Adrenal gland (tissue), 12 donors: ENCODE data around the gene UBL3. TPM values are rescaled to one million over a fixed set of nuclear protein-coding genes. Genes with fewer than 3 reads are reported as not detected.

Experiments used
- DNase-seq, 7 donors: peaks; one replicate each; pipeline ENCODE4 v3.0.0-alpha.2; 2019 to 2020
- H3K27ac ChIP-seq, 5 donors: fragments of 200-600 bp; sonication (generic) in 4 of 5; 1 replicate in 3 of 5; 2 replicates in 2 of 5; pipeline versions ENCODE4 v1.5.1 to v1.8.0; 2016 to 2020; ENCODE audit warnings: mild to moderate bottlenecking in 1 of 5
- H3K27me3 ChIP-seq: fragments of 200-600 bp; 2 replicates; pipeline ENCODE4 v1.8.0; 2021
- H3K36me3 ChIP-seq, 2 donors: fragments of 200-600 bp; replicated peaks in 1 of 2; 1 replicate in 1 of 2; 2 replicates in 1 of 2; pipeline versions ENCODE4 v1.5.1 to v1.8.0; 2018 to 2022
- H3K4me1 ChIP-seq, 2 donors: fragments of 200-600 bp; replicated peaks in 1 of 2; 1 replicate in 1 of 2; 2 replicates in 1 of 2; pipeline versions ENCODE4 v1.5.1 to v1.8.0; 2018 to 2021
- H3K4me3 ChIP-seq, 4 donors: fragments of 200-600 bp; sonication (generic) in 3 of 4; one replicate each; pipeline ENCODE4 v1.5.1; 2016 to 2018
- H3K9me3 ChIP-seq, 3 donors: fragments of 200-600 bp; sonication (generic) in 1 of 3; replicated peaks in 1 of 3; 1 replicate in 2 of 3; 2 replicates in 1 of 3; pipeline versions ENCODE4 v1.5.1 to v1.8.0; 2016 to 2021
- CTCF ChIP-seq, 6 experiments: fragments of 450-650 bp in 4 of 6; fragments of 200-600 bp in 2 of 6; sonication (generic) in 1 of 6; IDR thresholded peaks; 1 replicate in 5 of 6; 2 replicates in 1 of 6; pipeline versions ENCODE4 v1.5.1 to v1.8.0; 2016 to 2021; ENCODE audit warnings: antibody characterized with exemption in 6 of 6, mild to moderate bottlenecking in 2 of 6, moderate library complexity in 1 of 6
- POLR2A ChIP-seq, 2 donors: fragments of 450-650 bp; IDR thresholded peaks; one replicate each; pipeline ENCODE4 v1.6.1; 2017; ENCODE audit warnings: antibody characterized with exemption in 2 of 2, mild to moderate bottlenecking in 2 of 2, moderate library complexity in 1 of 2
- WGBS, 4 donors: extraction: QIAGEN DNeasy Blood & Tissue Kit in 2 of 4; methylation state at CpG; one replicate each; pipeline versions ENCODE4 v1.1.5 to v1.1.7; 2013 to 2017; 5-methylcytosine and 5-hydroxymethylcytosine counted together
- intact Hi-C, 2 donors: fragments of 100-400 bp; cut with DNase I; formaldehyde crosslinking; loops; one replicate each; pipeline versions ENCODE4 v1.14.1 to v1.15.0; 2022 to 2023
- polyA plus RNA-seq, 3 donors: library from polyadenylated mRNA; stranded (reverse); fragments of 200-250 nt in 2 of 3; fragments of 350-450 nt in 1 of 3; fragmentation: Illumina TruSeq in 1 of 3; extraction: RNeasy Lipid Tissue Mini Kit (QIAGEN cat#74804) in 1 of 3; gene quantifications; one replicate each; pipeline ENCODE4 v1.2.3, GENCODE V29; 2013 to 2014
- total RNA-seq, 9 donors: library from RNA; depleted of rRNA in 4 of 9; stranded (reverse); fragments of >200 nt in 4 of 9; fragments of 120-200 nt in 1 of 9; fragmentation: NEBNext Ultra II Directional in 1 of 9; extraction: Animal tissue kit (Norgen Biotek cat#: 25700) in 1 of 9; gene quantifications; one replicate each; pipeline versions ENCODE4 v1.1.0 to v1.2.4, GENCODE V29; 2013 to 2023
- donor health status: healthy with polysubstance abuse.
- donor health status: Bipolar disorder and iron deficiency.
- donor health status: DM: yes; HTN: yes; CAD: no.
- donor health status: DM: no; HTN: no; CAD: no.
- donor health status: DM: no; HTN: no; CAD: no.
- donor health status: DM: yes; HTN: yes; CAD: no.

Gene UBL3
- total and polyA plus RNA-seq, 12 donors: 7.7 to 41.5 (median 24.3) TPM

DNA sequence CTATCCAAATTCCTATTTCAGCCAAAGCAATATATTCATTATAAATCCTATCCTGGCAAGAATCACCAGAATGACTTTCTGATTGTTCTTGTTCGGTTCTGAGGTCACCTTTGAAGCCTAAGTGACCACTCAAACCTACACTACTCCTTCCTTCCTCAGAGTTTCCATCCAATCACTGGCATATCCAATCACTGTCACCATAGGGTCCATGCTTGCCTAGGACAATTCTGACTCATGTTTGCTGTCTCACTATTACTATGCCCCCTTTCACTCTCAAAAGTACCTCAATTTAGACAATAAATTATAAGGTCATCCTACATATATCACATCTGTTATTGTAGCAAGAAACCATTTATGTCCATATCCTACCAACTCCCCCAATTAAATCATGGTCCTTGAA lies 58.9 kb downstream of the UBL3 start:
- WGBS, 4 donors: 61 to 98% (median 91%) methylated on average over 1 of the region's 1 CpG
- DNase-seq: no peak
- Histone ChIP-seq H3K4me3 (no peak overlapping the region), H3K9me3 (peaks cover 0 to 3% (median 0%) of the 10 kb centered on the region in 3 donors), H3K27me3 (no peaks in the 10 kb centered on the region), H3K4me1 (peaks cover 0 to 4% of the 10 kb centered on the region in 2 donors), H3K27ac (no peak overlapping the region), H3K36me3 (no peaks in the 10 kb centered on the region)
- intact Hi-C loops: no loop called here
- TF ChIP-seq CTCF (IDR thresholded peaks at IDR 0.05) (no peak), POLR2A (IDR thresholded peaks at IDR 0.05) (no peak)

DNA sequence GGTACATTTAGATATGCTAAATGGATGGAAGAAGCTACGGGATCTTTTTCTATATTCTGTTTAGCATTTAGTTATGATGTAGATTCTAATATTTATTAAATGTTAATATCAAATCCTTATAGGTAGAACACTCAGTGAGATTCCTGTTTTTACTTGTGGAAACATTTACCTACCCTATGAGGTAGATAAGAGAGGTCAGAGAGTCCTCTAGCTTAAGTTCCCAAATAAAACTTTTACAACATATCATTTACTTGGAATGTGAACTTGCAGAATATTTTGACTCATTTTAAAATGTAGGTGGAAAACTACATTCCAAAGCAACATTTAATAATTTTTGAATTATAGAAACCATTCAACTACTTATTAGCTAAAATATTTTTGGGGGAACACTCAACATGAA lies 63.7 kb downstream of the UBL3 start:
- H3K4me3 ChIP-seq: no peak overlapping the region
- no peak for DNase-seq
- H3K9me3 ChIP-seq: no peaks in the 10 kb centered on the region
- no peak overlapping the region for H3K27ac ChIP-seq
- 89 to 97% (median 97%) methylated on average over 1 of the region's 1 CpG for WGBS, 4 donors
- H3K36me3 ChIP-seq: no peaks in the 10 kb centered on the region
- H3K4me1 ChIP-seq: peaks cover 0 to 4% of the 10 kb centered on the region in 2 donors
- TF ChIP-seq POLR2A (IDR thresholded peaks at IDR 0.05) (no peak), CTCF (IDR thresholded peaks at IDR 0.05) (no peak)
- intact Hi-C loops: no loop called here
- no peaks in the 10 kb centered on the region for H3K27me3 ChIP-seq

DNA sequence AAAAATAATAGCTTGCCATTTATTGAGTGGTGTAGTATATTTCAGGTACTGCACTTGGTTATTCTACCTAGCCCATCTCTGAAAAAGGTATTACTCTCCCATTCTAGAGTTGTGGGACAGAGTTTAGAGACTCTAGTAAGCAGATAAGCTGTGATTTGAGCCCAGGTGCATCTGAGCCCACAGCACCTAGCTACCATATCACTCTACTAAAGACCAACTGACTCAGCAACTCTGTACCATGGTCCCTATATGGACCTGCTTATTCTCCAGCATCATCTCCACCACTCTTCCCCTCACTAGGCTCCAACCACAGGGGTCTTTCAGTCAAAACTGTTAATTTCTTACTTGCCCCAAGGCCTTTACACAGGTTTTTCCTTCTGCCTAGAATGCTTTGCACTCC lies 64.4 kb downstream of the UBL3 start:
- H3K27ac ChIP-seq: no peak overlapping the region
- peaks cover 0 to 4% of the 10 kb centered on the region in 2 donors for H3K4me1 ChIP-seq
- intact Hi-C loops: no loop called here
- H3K9me3 ChIP-seq: no peaks in the 10 kb centered on the region
- DNase-seq: no peak
- no peaks in the 10 kb centered on the region for H3K36me3 ChIP-seq
- TF ChIP-seq CTCF (IDR thresholded peaks at IDR 0.05): no peak
- no peak for TF ChIP-seq POLR2A (IDR thresholded peaks at IDR 0.05)
- H3K27me3 ChIP-seq: no peaks in the 10 kb centered on the region
- H3K4me3 ChIP-seq: no peak overlapping the region

GRCh38 chr13:29782798-29783197 lies 67.6 kb downstream of the UBL3 start:
- no peak for TF ChIP-seq POLR2A (IDR thresholded peaks at IDR 0.05)
- TF ChIP-seq CTCF (IDR thresholded peaks at IDR 0.05): no peak
- H3K36me3 ChIP-seq: no peaks in the 10 kb centered on the region

More at GRCh38 chr13:29782798-29783197, 67.6 kb downstream of the UBL3 start:
- peaks cover 0 to 4% of the 10 kb centered on the region in 2 donors for H3K4me1 ChIP-seq
- H3K27ac ChIP-seq: no peak overlapping the region
- intact Hi-C loops: no loop called here
- H3K27me3 ChIP-seq: no peaks in the 10 kb centered on the region
- 91 to 100% (median 98%) methylated on average over 1 of the region's 1 CpG for WGBS, 4 donors
- no peaks in the 10 kb centered on the region for H3K9me3 ChIP-seq
- no peak for DNase-seq
- no peak overlapping the region for H3K4me3 ChIP-seq
